ENCODE measurements around the gene TBXT. TPM values are rescaled to one million over a fixed set of nuclear protein-coding genes. Genes with fewer than 3 reads are reported as not detected.

Gene TBXT
- total RNA-seq, 4 donors from 2014 or later: not detected

- Histone ChIP-seq H3K27ac (no peak overlapping the region), H3K9me3 (no peaks in the 10 kb centered on the region), H3K27me3 (no peaks in the 10 kb centered on the region), H3K4me3 (no peak overlapping the region), H3K4me1 (no peaks in the 10 kb centered on the region), H3K36me3 (no peaks in the 10 kb centered on the region)
- in situ Hi-C loops (cut with MboI; ENCODE audit: low pct_ligation_motif_present in 1 of 4, low pct_unique_long_range_greater_than_20kb in 1 of 4, low sequenced_read_pairs in 3 of 4): no loop called here
- WGBS, 2 donors (ENCODE audit: low coverage in 1 of 2): 58% methylated on average over 2 of the region's 2 CpGs; no CpG with 5 or more reads in 1 of the 2 donors
- no peak for TF ChIP-seq POLR2AphosphoS5 (IDR thresholded peaks at IDR 0.05)
- no peak for DNase-seq
- intact Hi-C loops (cut with DNase I; ENCODE audit: low total_unique reads): no loop called here
Observed at GRCh38 chr6:166201878-166202277, 34.2 kb upstream of the TBXT start.

GRCh38 chr6:166197361-166197760 is 29.7 kb upstream of the TBXT start:
- 64% methylated on average over 5 of the region's 5 CpGs; no CpG with 5 or more reads in 1 of the 2 donors for WGBS, 2 donors (ENCODE audit: low coverage in 1 of 2)
- H3K27me3 ChIP-seq: no peaks in the 10 kb centered on the region
- intact Hi-C loops (cut with DNase I; ENCODE audit: low total_unique reads) (no loop called here), in situ Hi-C loops (cut with MboI; ENCODE audit: low pct_ligation_motif_present in 1 of 4, low pct_unique_long_range_greater_than_20kb in 1 of 4, low sequenced_read_pairs in 3 of 4) (no loop called here)
- no peak for TF ChIP-seq CTCF (IDR thresholded peaks at IDR 0.05)
- TF ChIP-seq POLR2AphosphoS5 (IDR thresholded peaks at IDR 0.05): no peak
- no peak for TF ChIP-seq POLR2A (IDR thresholded peaks at IDR 0.05)
- no peak for TF ChIP-seq EP300 (IDR thresholded peaks at IDR 0.05; ENCODE audit: low read depth)
- DNase-seq: no peak
- no peaks in the 10 kb centered on the region for H3K36me3 ChIP-seq
- H3K9me3 ChIP-seq: no peaks in the 10 kb centered on the region
- H3K4me3 ChIP-seq: no peak overlapping the region
- no peak overlapping the region for H3K27ac ChIP-seq
- H3K4me1 ChIP-seq: no peaks in the 10 kb centered on the region

GRCh38 chr6:166195860-166196238 is 28.2 kb upstream of the TBXT start:
- TF ChIP-seq EP300 (IDR thresholded peaks at IDR 0.05; ENCODE audit: low read depth): no peak
- TF ChIP-seq CTCF (IDR thresholded peaks at IDR 0.05): no peak
- no peak for TF ChIP-seq POLR2A (IDR thresholded peaks at IDR 0.05)
- no peak for TF ChIP-seq POLR2AphosphoS5 (IDR thresholded peaks at IDR 0.05)
- Histone ChIP-seq H3K27ac (no peak overlapping the region), H3K9me3 (no peaks in the 10 kb centered on the region), H3K4me3 (no peak overlapping the region), H3K27me3 (no peaks in the 10 kb centered on the region), H3K4me1 (no peaks in the 10 kb centered on the region), H3K36me3 (no peaks in the 10 kb centered on the region)
- DNase-seq: no peak
- intact Hi-C loops (cut with DNase I; ENCODE audit: low total_unique reads) (no loop called here), in situ Hi-C loops (cut with MboI; ENCODE audit: low pct_ligation_motif_present in 1 of 4, low pct_unique_long_range_greater_than_20kb in 1 of 4, low sequenced_read_pairs in 3 of 4) (no loop called here)
- WGBS, 2 donors (ENCODE audit: low coverage in 1 of 2): 64 to 89% methylated on average over 3 to 10 of the region's 10 CpGs

GRCh38 chr6:166194914-166195859 is 27.5 kb upstream of the TBXT start:
- H3K9me3 ChIP-seq: no peaks in the 10 kb centered on the region
- no peaks in the 10 kb centered on the region for H3K4me1 ChIP-seq
- TF ChIP-seq POLR2AphosphoS5 (IDR thresholded peaks at IDR 0.05) (no peak), EP300 (IDR thresholded peaks at IDR 0.05; ENCODE audit: low read depth) (no peak), POLR2A (IDR thresholded peaks at IDR 0.05) (no peak), CTCF (IDR thresholded peaks at IDR 0.05) (no peak)
- in situ Hi-C loops (cut with MboI; ENCODE audit: low pct_ligation_motif_present in 1 of 4, low pct_unique_long_range_greater_than_20kb in 1 of 4, low sequenced_read_pairs in 3 of 4) (no loop called here), intact Hi-C loops (cut with DNase I; ENCODE audit: low total_unique reads) (no loop called here)
- no peaks in the 10 kb centered on the region for H3K36me3 ChIP-seq
- DNase-seq: no peak
- H3K27me3 ChIP-seq: no peaks in the 10 kb centered on the region
- H3K4me3 ChIP-seq: no peak overlapping the region
- 40 to 43% methylated on average over 1 to 13 of the region's 13 CpGs for WGBS, 2 donors (ENCODE audit: low coverage in 1 of 2)
- no peak overlapping the region for H3K27ac ChIP-seq

Measured in transverse colon (tissue), 4 donors.